GM21367 (cell line): ENCODE data around the gene TTC24.

ENCODE experiments used
- ATAC-seq: cut with Tn5 transposase; IDR thresholded peaks from one replicate; pipeline ENCODE4 v1.9.1; 2021; ENCODE audit not compliant: unreplicated experiment

Gene TTC24

GRCh38 chr1:156553860-156554485 lies 25.6 kb upstream of the TTC24 start:
- ATAC-seq, result no peak

- ATAC-seq, result no peak
Observed at GRCh38 chr1:156554971-156555370, 24.6 kb upstream of the TTC24 start.

- ATAC-seq, result no peak
Observed at GRCh38 chr1:156555715-156556114, 23.8 kb upstream of the TTC24 start.

- ATAC-seq, result no peak
Observed at GRCh38 chr1:156556354-156556753, 23.2 kb upstream of the TTC24 start.

GRCh38 chr1:156559086-156559796 lies 20.3 kb upstream of the TTC24 start:
- no peak for ATAC-seq

GRCh38 chr1:156559797-156560385 lies 19.6 kb upstream of the TTC24 start:
- ATAC-seq, result no peak

- no peak for ATAC-seq
Observed at GRCh38 chr1:156560585-156561163, 18.8 kb upstream of the TTC24 start.

- no peak for ATAC-seq
Observed at GRCh38 chr1:156565519-156565918, 14.0 kb upstream of the TTC24 start.

GRCh38 chr1:156566436-156566835 lies 13.1 kb upstream of the TTC24 start:
- no peak for ATAC-seq

GRCh38 chr1:156571261-156571852 lies 8.2 kb upstream of the TTC24 start:
- no peak for ATAC-seq

GRCh38 chr1:156571919-156572662 lies 7.4 kb upstream of the TTC24 start, which contains the start of gene IQGAP3:
Gene IQGAP3 (minus strand): TSS chr1:156572565. CDS start chr1:156572529, 36 bp downstream.
- ATAC-seq, result peak; percentile 68

- no peak for ATAC-seq
Observed at GRCh38 chr1:156572663-156573018, 6.9 kb upstream of the TTC24 start.

- ATAC-seq, result no peak
Observed at GRCh38 chr1:156574039-156574633, 5.4 kb upstream of the TTC24 start.

GRCh38 chr1:156577550-156577949 lies 2.0 kb upstream of the TTC24 start:
- ATAC-seq, result no peak

- ATAC-seq, result no peak
Observed at GRCh38 chr1:156578055-156578454, 1.5 kb upstream of the TTC24 start.

- ATAC-seq, result no peak
Observed at GRCh38 chr1:156581661-156582387, 2.3 kb downstream of the TTC24 start.

GRCh38 chr1:156582388-156583017 lies 3.0 kb downstream of the TTC24 start:
- no peak for ATAC-seq

- no peak for ATAC-seq
Observed at GRCh38 chr1:156583821-156584622, 4.5 kb downstream of the TTC24 start.

GRCh38 chr1:156584813-156585212 lies 5.3 kb downstream of the TTC24 start:
- no peak for ATAC-seq
